GM13976 (cell line): ENCODE data around the gene NDUFV3.

Source experiments
- DNase-seq: peaks from one replicate; pipeline ENCODE4 v3.0.0; 2012; ENCODE audit warnings: low spot score
- in situ Hi-C: fragments of 300-500 bp; cut with MboI; formaldehyde crosslinking; loops from one replicate; pipeline ENCODE4 v1.12.0; 2022; ENCODE audit warnings: low sequenced_read_pairs, mixed read lengths, inconsistent platforms; ENCODE audit not compliant: unreplicated experiment
- TF ChIP-seq, protein P1 (sequence below): IDR thresholded peaks from 2 replicates; pipeline ENCODE4 v1.5.1; 2012; ENCODE audit warnings: borderline replicate concordance, mild to moderate bottlenecking; ENCODE audit not compliant: insufficient read depth; ENCODE audit errors: extremely low read depth, missing control alignments, control extremely low read depth

NDUFV3 gene

DNA sequence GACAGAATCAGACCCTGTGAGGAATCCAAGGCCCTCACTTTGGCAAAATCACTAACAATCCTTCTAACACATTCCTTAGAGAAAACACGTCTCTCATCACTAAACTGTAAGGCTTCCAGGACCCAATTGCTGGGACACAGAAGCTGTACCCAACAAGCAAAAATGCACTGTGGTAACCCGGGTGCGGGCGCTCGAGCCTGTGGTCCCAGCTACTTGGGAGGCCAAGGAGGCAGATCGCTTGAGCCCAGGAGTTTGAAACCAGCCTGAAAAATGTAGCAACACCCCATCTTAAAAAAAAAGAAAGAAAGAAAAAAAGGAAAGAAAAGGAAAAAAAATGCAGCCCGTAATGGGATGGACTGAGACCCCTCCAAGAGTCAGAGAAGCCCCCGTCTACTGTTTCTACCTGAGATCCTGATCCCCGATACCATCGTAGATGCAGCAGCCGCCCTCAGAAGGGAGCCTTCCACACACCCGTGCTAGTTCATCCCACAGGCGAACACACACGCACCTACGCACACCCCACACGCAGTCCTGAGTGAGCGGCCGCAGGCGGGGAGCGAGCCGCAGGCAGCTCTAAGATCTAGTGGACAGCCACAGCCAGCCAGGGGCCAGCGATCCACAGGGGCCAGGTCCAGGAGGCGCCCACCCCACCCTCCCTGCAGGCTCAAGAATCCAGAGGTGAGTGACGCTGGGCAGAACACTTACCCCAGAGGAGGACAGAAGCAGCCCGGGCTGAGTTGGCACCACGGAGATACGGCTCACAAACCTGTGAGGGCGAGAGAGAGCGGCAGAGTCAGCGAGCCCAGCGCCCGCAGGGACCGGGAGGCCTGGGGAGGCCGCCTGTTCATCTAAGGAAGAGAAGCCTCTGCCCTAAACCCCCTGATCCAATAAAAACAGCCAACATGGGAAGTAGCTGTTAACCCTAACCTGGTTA is 33.9 kb upstream of the NDUFV3 start:
- TF ChIP-seq, protein P1, sequence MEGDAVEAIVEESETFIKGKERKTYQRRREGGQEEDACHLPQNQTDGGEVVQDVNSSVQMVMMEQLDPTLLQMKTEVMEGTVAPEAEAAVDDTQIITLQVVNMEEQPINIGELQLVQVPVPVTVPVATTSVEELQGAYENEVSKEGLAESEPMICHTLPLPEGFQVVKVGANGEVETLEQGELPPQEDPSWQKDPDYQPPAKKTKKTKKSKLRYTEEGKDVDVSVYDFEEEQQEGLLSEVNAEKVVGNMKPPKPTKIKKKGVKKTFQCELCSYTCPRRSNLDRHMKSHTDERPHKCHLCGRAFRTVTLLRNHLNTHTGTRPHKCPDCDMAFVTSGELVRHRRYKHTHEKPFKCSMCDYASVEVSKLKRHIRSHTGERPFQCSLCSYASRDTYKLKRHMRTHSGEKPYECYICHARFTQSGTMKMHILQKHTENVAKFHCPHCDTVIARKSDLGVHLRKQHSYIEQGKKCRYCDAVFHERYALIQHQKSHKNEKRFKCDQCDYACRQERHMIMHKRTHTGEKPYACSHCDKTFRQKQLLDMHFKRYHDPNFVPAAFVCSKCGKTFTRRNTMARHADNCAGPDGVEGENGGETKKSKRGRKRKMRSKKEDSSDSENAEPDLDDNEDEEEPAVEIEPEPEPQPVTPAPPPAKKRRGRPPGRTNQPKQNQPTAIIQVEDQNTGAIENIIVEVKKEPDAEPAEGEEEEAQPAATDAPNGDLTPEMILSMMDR, result no peak
- no peak for DNase-seq
- in situ Hi-C loops, result no loop called here

DNA sequence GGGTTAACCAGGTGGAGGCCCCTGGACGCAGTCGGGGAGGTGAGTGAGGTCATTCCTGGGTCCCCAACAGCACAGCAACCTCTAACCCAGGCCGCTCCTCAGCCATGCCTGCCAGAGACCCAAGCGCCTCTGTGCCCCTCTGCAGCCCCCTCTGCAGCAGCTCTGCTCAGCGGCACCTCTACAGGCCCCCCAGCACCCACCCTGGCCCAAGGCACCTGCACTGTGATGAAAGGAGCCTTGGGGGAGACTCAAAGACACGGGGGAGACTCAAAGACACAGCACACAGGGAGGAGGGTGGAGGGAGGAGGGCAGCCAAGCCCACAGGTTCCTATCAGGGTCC is 33.2 kb upstream of the NDUFV3 start:
- in situ Hi-C loops, result no loop called here
- no peak for DNase-seq
- TF ChIP-seq, protein P1, result no peak

DNA sequence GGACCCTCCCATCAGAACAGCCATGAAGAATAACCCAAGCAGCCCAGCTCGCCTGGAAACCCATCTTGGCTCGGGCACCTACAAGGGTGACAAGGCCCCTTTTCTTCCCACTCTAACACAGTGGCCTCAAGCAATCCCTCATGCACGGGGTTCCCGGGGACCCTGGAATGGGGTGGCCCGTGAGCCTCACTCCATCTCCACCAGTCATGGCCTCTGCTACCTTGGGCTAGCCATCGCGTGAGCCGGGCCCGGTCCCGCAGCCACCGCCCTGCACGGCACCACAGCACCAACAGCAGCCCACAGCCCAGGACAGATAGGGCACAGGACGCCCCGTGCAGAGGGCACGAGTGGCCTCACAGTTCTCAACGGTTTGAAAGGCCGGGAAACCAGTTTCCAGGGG is 32.8 kb upstream of the NDUFV3 start:
- DNase-seq, result no peak
- TF ChIP-seq, protein P1, result no peak
- in situ Hi-C loops, result no loop called here

DNA sequence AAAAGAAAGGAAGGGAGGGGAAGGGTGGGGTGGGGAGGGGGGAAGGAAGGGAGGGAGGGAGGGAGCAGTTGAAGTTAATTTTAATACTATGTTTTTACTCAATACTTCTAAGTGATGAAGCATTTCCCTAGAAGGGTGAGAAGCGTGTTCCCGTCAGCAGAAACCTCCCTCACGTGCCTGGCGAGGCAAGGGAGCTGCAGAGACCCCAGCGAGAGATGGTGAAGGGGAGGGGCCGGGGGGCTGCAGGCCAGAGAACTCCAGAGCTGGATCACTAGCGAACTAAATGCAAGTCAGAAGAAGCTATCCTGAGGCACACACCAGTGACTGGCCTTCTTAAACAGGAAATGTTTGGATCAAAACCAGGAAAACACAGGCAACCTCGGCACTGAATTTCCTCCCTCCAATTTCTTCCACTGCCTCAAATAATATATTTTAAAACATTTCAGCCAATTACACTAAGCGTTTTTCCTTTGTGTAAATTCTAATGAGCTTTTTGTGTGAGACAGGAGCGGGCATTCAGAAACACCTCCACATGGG is 31.7 kb upstream of the NDUFV3 start:
- in situ Hi-C loops, result no loop called here
- TF ChIP-seq, protein P1, result no peak
- no peak for DNase-seq

DNA sequence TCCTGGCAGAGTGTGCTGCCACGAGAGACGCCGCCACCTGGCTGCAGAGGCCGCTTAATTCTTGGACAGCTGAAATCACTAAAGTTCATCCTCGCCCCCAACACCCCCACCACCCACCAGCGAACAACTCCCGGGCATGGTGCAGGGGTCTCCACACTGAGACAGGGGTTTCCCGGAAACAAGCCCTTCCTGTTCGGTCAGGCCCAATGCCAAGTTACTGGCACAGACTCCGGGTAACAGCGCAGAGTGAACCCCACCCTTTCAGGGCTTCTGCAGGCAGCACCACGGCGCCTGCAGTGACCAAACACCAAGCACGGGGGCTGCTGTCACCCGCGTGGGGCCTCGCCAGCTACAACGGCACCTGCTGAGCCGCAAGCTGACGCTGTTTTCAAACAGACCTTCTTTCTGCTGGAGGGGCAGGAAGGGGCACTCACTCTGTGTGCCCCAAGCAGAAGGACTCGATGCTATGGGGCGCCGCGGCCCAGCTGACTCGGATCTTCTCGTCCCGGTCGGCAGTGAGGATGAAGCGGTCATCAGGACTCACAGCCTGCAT is 31.2 kb upstream of the NDUFV3 start:
- in situ Hi-C loops, result no loop called here
- TF ChIP-seq, protein P1, result no peak
- DNase-seq, result no peak

DNA sequence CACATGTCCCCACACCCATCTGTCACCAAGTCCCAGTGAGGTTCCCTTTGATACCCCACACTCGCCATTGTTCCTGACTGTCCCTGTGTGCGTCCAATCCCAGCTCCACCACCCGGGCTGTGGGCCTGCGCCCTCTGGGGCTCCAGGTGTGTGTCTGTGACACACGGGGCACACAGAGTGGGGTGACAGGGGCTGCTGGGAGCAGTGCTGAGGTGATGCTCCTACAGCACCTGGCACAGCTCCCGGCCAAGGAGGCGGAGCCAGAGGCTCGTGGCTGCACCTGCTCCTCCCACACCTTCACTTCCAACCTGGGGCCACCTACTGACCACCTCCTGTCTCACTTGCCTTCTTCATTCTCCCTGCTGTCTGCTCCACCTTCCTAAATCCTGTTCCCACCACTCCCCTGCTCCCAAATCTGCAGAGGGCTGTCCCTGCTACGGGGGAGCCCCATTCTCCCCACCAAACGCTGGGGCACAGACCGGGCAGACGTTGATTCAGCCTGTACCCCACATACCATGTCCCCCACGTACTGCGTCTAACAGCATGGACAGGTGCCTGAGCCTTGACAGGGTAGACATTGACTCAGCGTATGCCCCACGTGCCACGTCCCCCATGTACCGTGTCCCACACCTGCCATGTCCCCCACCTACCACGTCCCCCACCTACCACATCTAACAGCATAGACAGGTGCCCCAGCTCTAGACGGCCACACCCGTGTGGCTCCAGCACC is 30.2 kb upstream of the NDUFV3 start:
- in situ Hi-C loops, result no loop called here
- TF ChIP-seq, protein P1, result no peak
- DNase-seq, result no peak
